Measurements from ENCODE around the gene LEFTY1. TPM values are rescaled to one million over a fixed set of nuclear protein-coding genes. Genes with fewer than 3 reads are reported as not detected.

LEFTY1 gene
- total and polyA plus RNA-seq, 9 of the 15 experiments (the other 6 are each of a cell fraction or from before 2014, with no cell fraction given) = 0.07 to 0.24 (median 0.17) TPM; not detected in 5

- TF ChIP-seq, protein P1, sequence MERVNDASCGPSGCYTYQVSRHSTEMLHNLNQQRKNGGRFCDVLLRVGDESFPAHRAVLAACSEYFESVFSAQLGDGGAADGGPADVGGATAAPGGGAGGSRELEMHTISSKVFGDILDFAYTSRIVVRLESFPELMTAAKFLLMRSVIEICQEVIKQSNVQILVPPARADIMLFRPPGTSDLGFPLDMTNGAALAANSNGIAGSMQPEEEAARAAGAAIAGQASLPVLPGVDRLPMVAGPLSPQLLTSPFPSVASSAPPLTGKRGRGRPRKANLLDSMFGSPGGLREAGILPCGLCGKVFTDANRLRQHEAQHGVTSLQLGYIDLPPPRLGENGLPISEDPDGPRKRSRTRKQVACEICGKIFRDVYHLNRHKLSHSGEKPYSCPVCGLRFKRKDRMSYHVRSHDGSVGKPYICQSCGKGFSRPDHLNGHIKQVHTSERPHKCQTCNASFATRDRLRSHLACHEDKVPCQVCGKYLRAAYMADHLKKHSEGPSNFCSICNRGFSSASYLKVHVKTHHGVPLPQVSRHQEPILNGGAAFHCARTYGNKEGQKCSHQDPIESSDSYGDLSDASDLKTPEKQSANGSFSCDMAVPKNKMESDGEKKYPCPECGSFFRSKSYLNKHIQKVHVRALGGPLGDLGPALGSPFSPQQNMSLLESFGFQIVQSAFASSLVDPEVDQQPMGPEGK (CRISPR knock-in tag; IDR thresholded peaks at IDR 0.05; ENCODE audit: borderline replicate concordance) = no peak
- TF ChIP-seq HOXB6 (CRISPR knock-in tag; IDR thresholded peaks at IDR 0.05; ENCODE audit: borderline replicate concordance) = no peak
- no peak for TF ChIP-seq ZFP30 (CRISPR knock-in tag; IDR thresholded peaks at IDR 0.05; ENCODE audit: borderline replicate concordance)
- TF ChIP-seq HIVEP1 (CRISPR knock-in tag; IDR thresholded peaks at IDR 0.05) = no peak
- no peak for TF ChIP-seq ZNF133 (CRISPR knock-in tag; IDR thresholded peaks at IDR 0.05)
- TF ChIP-seq ZNF561 (CRISPR knock-in tag; conservative IDR thresholded peaks at IDR 0.05) = no peak
- TF ChIP-seq KLF16 (IDR thresholded peaks at IDR 0.05) = no peak
- peak; percentile 92 for TF ChIP-seq AFF4 (CRISPR knock-in tag; IDR thresholded peaks at IDR 0.05)
- TF ChIP-seq LARP7 (IDR thresholded peaks at IDR 0.05) = no peak
- peak; percentile 62 for TF ChIP-seq EGR1 (conservative IDR thresholded peaks at IDR 0.05)
- no peak for TF ChIP-seq HDAC3 (IDR thresholded peaks at IDR 0.05; ENCODE audit: borderline replicate concordance, partially characterized antibody)
- TF ChIP-seq, protein P2, sequence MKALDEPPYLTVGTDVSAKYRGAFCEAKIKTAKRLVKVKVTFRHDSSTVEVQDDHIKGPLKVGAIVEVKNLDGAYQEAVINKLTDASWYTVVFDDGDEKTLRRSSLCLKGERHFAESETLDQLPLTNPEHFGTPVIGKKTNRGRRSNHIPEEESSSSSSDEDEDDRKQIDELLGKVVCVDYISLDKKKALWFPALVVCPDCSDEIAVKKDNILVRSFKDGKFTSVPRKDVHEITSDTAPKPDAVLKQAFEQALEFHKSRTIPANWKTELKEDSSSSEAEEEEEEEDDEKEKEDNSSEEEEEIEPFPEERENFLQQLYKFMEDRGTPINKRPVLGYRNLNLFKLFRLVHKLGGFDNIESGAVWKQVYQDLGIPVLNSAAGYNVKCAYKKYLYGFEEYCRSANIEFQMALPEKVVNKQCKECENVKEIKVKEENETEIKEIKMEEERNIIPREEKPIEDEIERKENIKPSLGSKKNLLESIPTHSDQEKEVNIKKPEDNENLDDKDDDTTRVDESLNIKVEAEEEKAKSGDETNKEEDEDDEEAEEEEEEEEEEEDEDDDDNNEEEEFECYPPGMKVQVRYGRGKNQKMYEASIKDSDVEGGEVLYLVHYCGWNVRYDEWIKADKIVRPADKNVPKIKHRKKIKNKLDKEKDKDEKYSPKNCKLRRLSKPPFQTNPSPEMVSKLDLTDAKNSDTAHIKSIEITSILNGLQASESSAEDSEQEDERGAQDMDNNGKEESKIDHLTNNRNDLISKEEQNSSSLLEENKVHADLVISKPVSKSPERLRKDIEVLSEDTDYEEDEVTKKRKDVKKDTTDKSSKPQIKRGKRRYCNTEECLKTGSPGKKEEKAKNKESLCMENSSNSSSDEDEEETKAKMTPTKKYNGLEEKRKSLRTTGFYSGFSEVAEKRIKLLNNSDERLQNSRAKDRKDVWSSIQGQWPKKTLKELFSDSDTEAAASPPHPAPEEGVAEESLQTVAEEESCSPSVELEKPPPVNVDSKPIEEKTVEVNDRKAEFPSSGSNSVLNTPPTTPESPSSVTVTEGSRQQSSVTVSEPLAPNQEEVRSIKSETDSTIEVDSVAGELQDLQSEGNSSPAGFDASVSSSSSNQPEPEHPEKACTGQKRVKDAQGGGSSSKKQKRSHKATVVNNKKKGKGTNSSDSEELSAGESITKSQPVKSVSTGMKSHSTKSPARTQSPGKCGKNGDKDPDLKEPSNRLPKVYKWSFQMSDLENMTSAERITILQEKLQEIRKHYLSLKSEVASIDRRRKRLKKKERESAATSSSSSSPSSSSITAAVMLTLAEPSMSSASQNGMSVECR (CRISPR knock-in tag; IDR thresholded peaks at IDR 0.05) = peak; percentile 97
- peak; percentile 45; the same call in 1 of the 2 replicates for TF ChIP-seq JUN (IDR thresholded peaks at IDR 0.05; ENCODE audit: borderline replicate concordance, low read depth, low read length)
- TF ChIP-seq JUN (CRISPR knock-in tag; IDR thresholded peaks at IDR 0.05; ENCODE audit: borderline replicate concordance) = no peak
- TF ChIP-seq ZNF398 (CRISPR knock-in tag; IDR thresholded peaks at IDR 0.05) = no peak
Measured at GRCh38 chr1:225923692-225924555, 35.0 kb upstream of the LEFTY1 start, which contains the start of gene PYCR2 (continued).

All from K562 (cell line).